Measurements from ENCODE around the gene SPNS2. TPM values are rescaled to one million over a fixed set of nuclear protein-coding genes. Genes with fewer than 3 reads are reported as not detected.

Gene SPNS2
- polyA plus RNA-seq, 1 of the 3 experiments (the other 2 are of a cell fraction) = 0.08 TPM

GRCh38 chr17:4572131-4572530 is 73.5 kb downstream of the SPNS2 start (continued):
- TF ChIP-seq USF2 (IDR thresholded peaks at IDR 0.05; ENCODE audit: borderline replicate concordance, low read depth, low read length) (no peak), MXI1 (IDR thresholded peaks at IDR 0.05; ENCODE audit: low read depth, low read length) (no peak), ZBTB33 (IDR thresholded peaks at IDR 0.05; ENCODE audit: borderline replicate concordance, low read depth) (no peak), TAF1 (IDR thresholded peaks at IDR 0.05; ENCODE audit: borderline replicate concordance, low read depth, low read length) (no peak), IRF3 (IDR thresholded peaks at IDR 0.05; ENCODE audit: low read depth, low read length) (no peak), POLR2AphosphoS5 (IDR thresholded peaks at IDR 0.05; ENCODE audit: low read depth, low read length) (no peak), GABPA (IDR thresholded peaks at IDR 0.05; ENCODE audit: low read depth) (no peak), EZH2phosphoT487 (IDR thresholded peaks at IDR 0.05; ENCODE audit: borderline replicate concordance, low read depth) (no peak), ELF1 (IDR thresholded peaks at IDR 0.05) (no peak), MAX (IDR thresholded peaks at IDR 0.05; ENCODE audit: low read depth) (no peak), PBX3 (IDR thresholded peaks at IDR 0.05) (no peak)

GRCh38 chr17:4573115-4573514 is 74.4 kb downstream of the SPNS2 start:
- no peaks in the 10 kb centered on the region for H3F3A ChIP-seq (replicated peaks; ENCODE audit: insufficient read depth)
- POLR2A ChIA-PET = no interaction called here
- WGBS (ENCODE audit: low lambda C conversion rate) = 61% methylated on average over 4 of the region's 4 CpGs
- TF ChIP-seq ELF1 (IDR thresholded peaks at IDR 0.05) (no peak), IRF3 (IDR thresholded peaks at IDR 0.05; ENCODE audit: low read depth, low read length) (no peak), ZBTB33 (IDR thresholded peaks at IDR 0.05; ENCODE audit: borderline replicate concordance, low read depth) (no peak), JUND (IDR thresholded peaks at IDR 0.05) (no peak), GABPA (IDR thresholded peaks at IDR 0.05; ENCODE audit: low read depth) (no peak), MXI1 (IDR thresholded peaks at IDR 0.05; ENCODE audit: low read depth, low read length) (no peak), FOXJ3 (CRISPR knock-in tag; IDR thresholded peaks at IDR 0.05) (no peak), EZH2phosphoT487 (IDR thresholded peaks at IDR 0.05; ENCODE audit: borderline replicate concordance, low read depth) (no peak), POLR2AphosphoS5 (IDR thresholded peaks at IDR 0.05; ENCODE audit: low read depth, low read length) (no peak), RFX5 (IDR thresholded peaks at IDR 0.05; ENCODE audit: low read length) (no peak), PBX3 (IDR thresholded peaks at IDR 0.05) (no peak), CTCF (IDR thresholded peaks at IDR 0.05) (no peak)

More at GRCh38 chr17:4573115-4573514, 74.4 kb downstream of the SPNS2 start:
- no peaks in the 10 kb centered on the region for H3K36me3 ChIP-seq (replicated peaks in 1 of 2; ENCODE audit: control insufficient read depth in 1 of 2, insufficient read depth in 2 of 2, low read length in 1 of 2)
- H3K9ac ChIP-seq = no peak overlapping the region
- H3K27me3 ChIP-seq (ENCODE audit: insufficient read depth) = peaks cover 24% of the 10 kb centered on the region; the same call in 1 of the 2 replicates
- no peak overlapping the region for H3K4me2 ChIP-seq
- H3K4me3 ChIP-seq (ENCODE audit: low read depth in 2 of 2, low read length in 1 of 2) = no peak overlapping the region
- H4K20me1 ChIP-seq (ENCODE audit: insufficient read depth) = no peaks in the 10 kb centered on the region
- no peaks in the 10 kb centered on the region for H3K9me3 ChIP-seq
- no peak overlapping the region for H2AFZ ChIP-seq (ENCODE audit: low read depth)
- no peaks in the 10 kb centered on the region for H3K4me1 ChIP-seq (ENCODE audit: control insufficient read depth in 1 of 2, insufficient read depth in 2 of 2, low read depth in 1 of 2, low read length in 1 of 2)
- no peaks in the 10 kb centered on the region for H3K9me2 ChIP-seq
- H3K27ac ChIP-seq (ENCODE audit: low read depth in 2 of 2, low read length in 1 of 2) = no peak overlapping the region
- DNase-seq = no peak
- CTCF ChIA-PET = interaction anchor here (5.6 kb wide), 1 partner anchor 53 kb away, joined by 25 read pairs; no protein-coding TSS in a partner anchor
- no peaks in the 10 kb centered on the region for H3K79me2 ChIP-seq (ENCODE audit: insufficient read depth)

All from SK-N-SH (cell line).